SK-N-DZ (cell line): ENCODE measurements around the gene ZNF45.
"Not testable (repeated sequence)": the region's sequence is repeated elsewhere in the genome, so short reads cannot be mapped to it uniquely, and the experiment has no call there.

Experiments
- DNase-seq: peaks from one replicate; pipeline ENCODE4 v3.0.0-alpha.2; 2015; ENCODE audit warnings: low spot score
- small RNA-seq, 2 experiments: library from RNA; depleted of rRNA; stranded (forward); fragments of <200 nt; gene quantifications; one replicate each; pipeline ENCODE3, GENCODE V24; 2014

The ZNF45 gene

GRCh38 chr19:43913383-43913782 is 21.7 kb downstream of the ZNF45 start:
- DNase-seq: no peak

GRCh38 chr19:43910884-43911283 is 24.2 kb downstream of the ZNF45 start:
- no peak for DNase-seq

- DNase-seq: no peak
Observed at GRCh38 chr19:43908659-43909058, 26.4 kb downstream of the ZNF45 start.

DNA sequence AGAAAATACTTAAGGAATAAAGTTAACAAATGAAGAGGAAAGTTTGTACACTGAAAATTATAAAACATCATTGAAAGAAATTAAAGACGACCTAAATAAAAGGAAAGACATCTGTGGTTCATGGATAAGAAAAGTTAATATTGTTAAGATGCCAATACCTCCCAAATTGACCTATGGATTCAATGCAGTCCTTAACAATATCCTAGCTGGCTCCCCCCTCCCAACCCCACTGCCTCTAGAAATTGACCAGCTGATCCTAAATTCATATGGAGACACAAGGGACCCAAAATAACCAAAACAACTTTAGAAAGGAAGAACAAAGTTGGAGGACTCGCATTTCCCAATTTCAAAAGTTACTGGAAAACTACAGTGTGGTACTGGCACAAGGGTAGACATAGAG is 28.3 kb downstream of the ZNF45 start:
- no peak for DNase-seq

DNA sequence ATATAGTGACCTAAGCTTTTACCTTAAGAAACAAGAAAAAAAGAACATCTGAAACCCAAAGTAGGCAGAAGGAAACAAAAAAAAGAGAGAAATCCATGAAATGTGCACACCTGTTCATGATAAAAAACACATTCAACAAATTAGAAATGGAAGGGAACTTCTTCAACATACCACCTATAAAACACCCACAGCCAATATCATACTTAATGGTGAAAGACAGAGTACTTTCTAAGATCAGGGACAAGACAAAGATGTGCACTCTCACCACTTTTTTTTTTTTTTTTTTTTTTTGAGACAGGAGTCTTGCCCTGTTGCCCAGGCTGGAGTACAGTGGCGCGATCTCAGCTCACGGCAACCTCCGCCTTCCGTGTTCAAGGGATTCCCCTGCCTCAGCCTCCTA is 29.2 kb downstream of the ZNF45 start:
- DNase-seq: no peak

GRCh38 chr19:43902399-43902798 is 32.7 kb downstream of the ZNF45 start:
- DNase-seq: no peak

DNA sequence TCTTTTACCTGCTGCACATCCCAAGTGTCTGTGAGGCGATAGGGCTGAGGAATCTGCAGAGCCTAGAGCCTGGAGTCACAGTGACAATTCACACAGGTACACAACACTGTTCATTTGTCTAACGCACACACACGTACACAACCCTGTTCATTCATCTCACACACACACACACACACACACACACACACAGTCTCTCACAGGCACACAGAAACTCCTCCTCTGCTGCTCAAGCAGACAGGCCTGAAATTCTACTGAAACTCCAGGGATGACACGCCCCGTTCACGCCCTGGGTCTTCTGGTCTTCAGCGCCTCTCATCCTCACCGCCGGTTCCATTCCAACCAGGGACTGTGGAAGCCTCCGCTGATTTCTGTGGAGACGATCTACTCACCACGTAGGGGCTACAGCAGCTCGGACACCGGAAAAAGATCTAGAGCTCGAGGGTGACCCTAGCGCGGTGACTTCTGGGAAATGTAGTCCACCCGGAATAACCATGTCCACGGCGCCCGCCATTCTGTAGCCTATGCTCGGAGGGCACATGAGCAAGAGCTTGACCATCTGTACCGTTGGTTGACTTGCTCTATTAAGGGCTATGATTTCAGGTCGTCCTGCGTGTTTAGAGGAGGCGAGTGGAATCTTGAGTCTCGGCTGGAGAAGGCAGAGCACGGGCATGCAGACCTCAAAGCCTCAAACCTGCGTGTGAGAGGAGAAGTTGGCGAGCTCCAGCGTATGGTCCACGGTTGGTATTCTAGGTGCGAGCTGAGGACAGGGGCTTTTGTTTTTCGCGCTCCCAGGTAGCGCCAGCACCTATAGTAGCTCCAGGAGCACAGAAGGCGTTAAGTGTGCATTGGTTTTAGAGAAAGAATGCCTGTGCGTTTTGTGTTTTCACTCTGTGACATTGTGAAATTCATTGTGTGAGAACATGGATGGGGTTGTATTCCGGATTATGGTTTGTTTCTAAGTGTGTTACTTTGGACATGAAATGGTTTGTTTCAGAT is 33.4 kb downstream of the ZNF45 start:
- DNase-seq: peak; percentile 85

DNA sequence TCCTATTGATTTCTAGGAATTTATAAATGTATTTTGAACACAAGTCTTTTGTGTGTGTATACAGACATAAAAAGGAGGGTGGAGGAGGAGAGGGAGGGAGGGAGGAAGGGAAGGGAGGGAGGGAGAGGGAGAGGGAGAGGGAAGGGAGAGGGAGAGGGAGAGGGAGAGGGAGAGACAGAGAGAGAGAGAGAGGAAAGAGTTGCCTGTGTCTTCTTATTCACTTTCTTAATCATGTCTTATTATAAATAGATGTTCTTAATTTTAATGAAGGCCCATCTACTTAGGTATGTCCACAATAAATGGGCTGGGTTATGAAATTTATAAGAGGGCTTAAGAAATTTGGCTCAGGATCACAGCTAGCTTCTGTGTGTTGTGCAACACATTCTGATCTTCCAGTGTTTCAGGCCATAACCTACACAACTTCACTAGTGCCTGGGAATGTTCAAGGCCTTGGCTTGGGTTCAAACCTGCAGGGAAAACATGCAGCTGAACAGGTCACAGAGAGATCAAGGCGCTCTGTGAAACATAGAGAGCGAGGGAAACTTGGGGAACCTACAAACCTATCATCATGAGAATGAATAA is 39.3 kb downstream of the ZNF45 start:
- DNase-seq: no peak

DNA sequence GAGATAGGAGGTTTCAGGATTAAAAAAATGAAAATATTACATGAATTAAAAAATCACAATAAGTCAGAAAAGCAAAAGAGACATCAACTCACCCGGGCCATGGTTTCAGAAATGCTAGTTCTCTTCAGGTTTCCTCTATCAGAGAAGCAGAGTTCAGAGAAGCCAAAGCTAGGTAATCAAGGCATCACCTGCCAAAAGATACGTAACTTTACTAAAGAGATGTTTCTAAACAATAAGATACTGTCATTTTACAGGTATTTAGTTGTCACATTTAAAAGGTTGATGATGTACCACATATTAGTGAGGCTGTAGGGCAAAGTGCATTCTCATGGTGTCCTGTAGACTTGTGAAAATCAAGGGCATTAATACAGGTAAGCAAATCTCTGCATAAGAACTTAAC is 51.2 kb downstream of the ZNF45 start, which contains the start of gene ZNF404:
TSS of gene ZNF404 (minus strand) at position 101 of the 400 bp plus-strand sequence.
- no peak for DNase-seq

GRCh38 chr19:43880483-43880882 is 54.6 kb downstream of the ZNF45 start:
- DNase-seq: no peak

DNA sequence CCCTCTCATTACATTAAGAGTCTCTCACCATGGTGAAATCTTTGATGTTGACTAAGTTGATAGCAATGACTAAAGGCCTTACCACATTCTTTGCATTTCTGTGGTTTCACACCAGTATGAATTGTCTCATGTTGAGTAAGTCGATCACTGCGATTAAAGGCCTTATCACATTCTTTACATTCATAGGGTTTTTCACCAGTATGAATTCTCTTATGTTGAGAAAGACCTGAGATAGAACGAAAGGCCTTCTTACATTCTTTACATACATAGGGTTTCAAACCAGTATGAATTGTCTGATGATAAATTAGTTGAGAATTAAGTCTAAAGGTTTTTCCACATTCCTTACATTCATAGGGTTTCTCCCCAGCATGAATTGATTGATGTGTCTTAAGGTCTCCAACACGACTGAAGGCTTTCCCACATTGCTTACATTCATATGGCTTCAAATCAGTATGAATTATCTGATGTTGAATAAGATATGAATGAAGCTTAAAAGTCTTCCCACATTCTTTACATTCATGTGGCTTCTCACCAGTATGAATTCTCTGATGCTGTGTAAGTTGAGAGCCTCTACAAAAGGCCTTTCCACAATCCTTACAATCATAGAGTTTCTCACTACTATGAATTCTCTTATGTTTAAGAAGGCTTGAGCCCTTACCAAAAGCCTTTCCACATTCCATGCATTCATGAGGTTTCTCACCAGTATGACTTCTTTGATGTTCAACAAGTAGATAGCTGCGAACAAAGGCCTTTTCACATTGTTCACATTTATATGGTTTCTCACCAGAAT is 62.3 kb downstream of the ZNF45 start:
- no peak for DNase-seq

- DNase-seq: not testable (repeated sequence)
Observed at GRCh38 chr19:43866923-43867322, 68.2 kb downstream of the ZNF45 start.

Small RNA genes lying within 50 kb of the gene (small RNA-seq; reads per million reads assigned to genes)
- 0 reads per million in 2 experiments for gene AC006213.5
